ENCODE data around the gene AHDC1. TPM values are rescaled to one million over a fixed set of nuclear protein-coding genes. Genes with fewer than 3 reads are reported as not detected.

The AHDC1 gene
- polyA plus RNA-seq, 1 donor (not counting 4 experiments of a cell fraction or from before 2014, with no cell fraction given) = 4.2 TPM

- H3K4me1 ChIP-seq (ENCODE audit: control insufficient read depth, extremely low read depth, insufficient read depth, low read length) = peaks cover 23% of the 10 kb centered on the region
- peaks cover 2% of the 10 kb centered on the region for H3K9me1 ChIP-seq (ENCODE audit: control insufficient read depth, extremely low read depth, insufficient read depth, low read length)
- no peak overlapping the region for H3K27ac ChIP-seq (ENCODE audit: control insufficient read depth, insufficient read depth, low read length)
- peaks cover 21 to 26% of the 10 kb centered on the region in 2 experiments for H3K36me3 ChIP-seq (ENCODE audit: control insufficient read depth in 2 of 2, extremely low read depth in 1 of 2, insufficient read depth in 2 of 2, low read length in 2 of 2)
- FAIRE-seq (no peak), DNase-seq (ENCODE audit: low read depth, low spot score) (no peak)
- H3K27me3 ChIP-seq (ENCODE audit: control insufficient read depth, extremely low read depth, insufficient read depth, low read length) = no peaks in the 10 kb centered on the region
- dilution Hi-C loops (cut with MboI; ENCODE audit: extremely low pct_ligation_motif_present, low sequenced_read_pairs) = no loop called here
- no peak overlapping the region for H3K4me3 ChIP-seq (ENCODE audit: control insufficient read depth in 2 of 3, extremely low read depth in 1 of 3, insufficient read depth in 2 of 3, low read depth in 1 of 3, low read length in 3 of 3)
- no peak overlapping the region for H3K4me2 ChIP-seq (ENCODE audit: control insufficient read depth, extremely low read depth, insufficient read depth, low read depth, low read length)
- TF ChIP-seq EZH2 (IDR thresholded peaks at IDR 0.05; ENCODE audit: low read length) (no peak), CTCF (optimal IDR thresholded peaks at IDR 0.05 in 1 of 3, IDR thresholded peaks at IDR 0.05 in 1 of 3, conservative IDR thresholded peaks at IDR 0.05 in 1 of 3; ENCODE audit: extremely low read depth in 1 of 3, insufficient read depth in 2 of 3, low read length in 3 of 3) (no peak)
- no peak overlapping the region for H3K9ac ChIP-seq (ENCODE audit: control insufficient read depth, extremely low read depth, insufficient read depth, low read length)
- peaks cover 2% of the 10 kb centered on the region for H3K79me2 ChIP-seq (ENCODE audit: control insufficient read depth, insufficient read depth, low read length)
- H2AFZ ChIP-seq (ENCODE audit: control insufficient read depth, low read length) = no peak overlapping the region
- no peaks in the 10 kb centered on the region for H4K20me1 ChIP-seq (ENCODE audit: control insufficient read depth, extremely low read depth, insufficient read depth, low read length)
- no peaks in the 10 kb centered on the region for H3K9me3 ChIP-seq (ENCODE audit: control insufficient read depth, low read depth, low read length)
These were observed 58.1 kb downstream of the AHDC1 start for GRCh38 chr1:27545876-27546275.

GRCh38 chr1:27545271-27545670 lies 58.7 kb downstream of the AHDC1 start:
- Histone ChIP-seq H3K79me2 (ENCODE audit: control insufficient read depth, insufficient read depth, low read length) (peaks cover 2% of the 10 kb centered on the region), H3K9me3 (ENCODE audit: control insufficient read depth, low read depth, low read length) (no peaks in the 10 kb centered on the region), H3K36me3 (ENCODE audit: control insufficient read depth in 2 of 2, extremely low read depth in 1 of 2, insufficient read depth in 2 of 2, low read length in 2 of 2) (peaks cover 20 to 26% of the 10 kb centered on the region in 2 experiments), H3K9me1 (ENCODE audit: control insufficient read depth, extremely low read depth, insufficient read depth, low read length) (peaks cover 2% of the 10 kb centered on the region), H4K20me1 (ENCODE audit: control insufficient read depth, extremely low read depth, insufficient read depth, low read length) (no peaks in the 10 kb centered on the region), H2AFZ (ENCODE audit: control insufficient read depth, low read length) (no peak overlapping the region), H3K4me3 (ENCODE audit: control insufficient read depth in 2 of 3, extremely low read depth in 1 of 3, insufficient read depth in 2 of 3, low read depth in 1 of 3, low read length in 3 of 3) (no peak overlapping the region), H3K27me3 (ENCODE audit: control insufficient read depth, extremely low read depth, insufficient read depth, low read length) (no peaks in the 10 kb centered on the region), H3K4me2 (ENCODE audit: control insufficient read depth, extremely low read depth, insufficient read depth, low read depth, low read length) (no peak overlapping the region), H3K9ac (ENCODE audit: control insufficient read depth, extremely low read depth, insufficient read depth, low read length) (no peak overlapping the region), H3K27ac (ENCODE audit: control insufficient read depth, insufficient read depth, low read length) (no peak overlapping the region), H3K4me1 (ENCODE audit: control insufficient read depth, extremely low read depth, insufficient read depth, low read length) (peaks cover 29% of the 10 kb centered on the region)
- TF ChIP-seq CTCF (optimal IDR thresholded peaks at IDR 0.05 in 1 of 3, IDR thresholded peaks at IDR 0.05 in 1 of 3, conservative IDR thresholded peaks at IDR 0.05 in 1 of 3; ENCODE audit: extremely low read depth in 1 of 3, insufficient read depth in 2 of 3, low read length in 3 of 3) (no peak), EZH2 (IDR thresholded peaks at IDR 0.05; ENCODE audit: low read length) (no peak)
- DNase-seq (ENCODE audit: low read depth, low spot score) (no peak), FAIRE-seq (no peak)
- dilution Hi-C loops (cut with MboI; ENCODE audit: extremely low pct_ligation_motif_present, low sequenced_read_pairs) = no loop called here
